Superior temporal gyrus (tissue), 1 donor: Measurements from ENCODE around the gene GAPT.
A peak's percentile ranks its signal among the peaks of the same experiment; 100 is the strongest.

Source experiments
- DNase-seq: peaks from one replicate; pipeline ENCODE4 v3.0.0-alpha.2; 2016; ENCODE audit errors: extremely low spot score

Gene GAPT

GRCh38 chr5:58491216-58491892, at the start of gene GAPT:
TSS of gene GAPT (plus strand) at chr5:58491435. CDS start at chr5:58494537, 3,102 bp downstream.
- no peak for DNase-seq

GRCh38 chr5:58444805-58445204, 46.4 kb upstream of the GAPT start:
- no peak for DNase-seq

GRCh38 chr5:58446024-58446423, 45.2 kb upstream of the GAPT start:
- no peak for DNase-seq

- no peak for DNase-seq
Measured at GRCh38 chr5:58447226-58447625, 44.0 kb upstream of the GAPT start.

GRCh38 chr5:58450018-58450417, 41.2 kb upstream of the GAPT start:
- DNase-seq, result peak; percentile 44

GRCh38 chr5:58450811-58451629, 40.2 kb upstream of the GAPT start:
- DNase-seq, result no peak

GRCh38 chr5:58451732-58452565, 39.3 kb upstream of the GAPT start:
- no peak for DNase-seq

GRCh38 chr5:58452566-58453258, 38.5 kb upstream of the GAPT start:
- DNase-seq, result no peak

- no peak for DNase-seq
Measured at GRCh38 chr5:58453306-58453705, 37.9 kb upstream of the GAPT start.

- DNase-seq, result no peak
Measured at GRCh38 chr5:58454025-58454424, 37.2 kb upstream of the GAPT start.

GRCh38 chr5:58455066-58455465, 36.2 kb upstream of the GAPT start:
- DNase-seq, result no peak

- no peak for DNase-seq
Measured at GRCh38 chr5:58455480-58455879, 35.8 kb upstream of the GAPT start.

- DNase-seq, result peak; percentile 57
Measured at GRCh38 chr5:58456026-58456425, 35.2 kb upstream of the GAPT start.

GRCh38 chr5:58456486-58456885, 34.7 kb upstream of the GAPT start:
- DNase-seq, result no peak

GRCh38 chr5:58457050-58457449, 34.2 kb upstream of the GAPT start:
- no peak for DNase-seq

GRCh38 chr5:58458141-58458742, 33.0 kb upstream of the GAPT start:
- DNase-seq, result peak; percentile 45

GRCh38 chr5:58458743-58459145, 32.5 kb upstream of the GAPT start:
- peak; percentile 46 for DNase-seq

- peak; percentile 61 for DNase-seq
Measured at GRCh38 chr5:58459146-58460001, 31.9 kb upstream of the GAPT start.

- DNase-seq, result peak; percentile 95
Measured at GRCh38 chr5:58460002-58460731, 31.1 kb upstream of the GAPT start, which contains the start of gene PLK2. TSS of gene PLK2 (minus strand) at chr5:58460086. CDS start at chr5:58459959, 127 bp downstream.
